ENCODE data around the gene NANOS2.
"Not testable (repeated sequence)": the region's sequence is repeated elsewhere in the genome, so short reads cannot be mapped to it uniquely, and the experiment has no call there.

NANOS2 gene

GRCh38 chr19:45873219-45873772 is 41.3 kb downstream of the NANOS2 start:
- no peak for DNase-seq

GRCh38 chr19:45872095-45872919 is 42.3 kb downstream of the NANOS2 start:
- no peak for DNase-seq

GRCh38 chr19:45870798-45871197 is 43.8 kb downstream of the NANOS2 start:
- no peak for DNase-seq

GRCh38 chr19:45867241-45867640 is 47.3 kb downstream of the NANOS2 start:
- DNase-seq, result not testable (repeated sequence)

DNA sequence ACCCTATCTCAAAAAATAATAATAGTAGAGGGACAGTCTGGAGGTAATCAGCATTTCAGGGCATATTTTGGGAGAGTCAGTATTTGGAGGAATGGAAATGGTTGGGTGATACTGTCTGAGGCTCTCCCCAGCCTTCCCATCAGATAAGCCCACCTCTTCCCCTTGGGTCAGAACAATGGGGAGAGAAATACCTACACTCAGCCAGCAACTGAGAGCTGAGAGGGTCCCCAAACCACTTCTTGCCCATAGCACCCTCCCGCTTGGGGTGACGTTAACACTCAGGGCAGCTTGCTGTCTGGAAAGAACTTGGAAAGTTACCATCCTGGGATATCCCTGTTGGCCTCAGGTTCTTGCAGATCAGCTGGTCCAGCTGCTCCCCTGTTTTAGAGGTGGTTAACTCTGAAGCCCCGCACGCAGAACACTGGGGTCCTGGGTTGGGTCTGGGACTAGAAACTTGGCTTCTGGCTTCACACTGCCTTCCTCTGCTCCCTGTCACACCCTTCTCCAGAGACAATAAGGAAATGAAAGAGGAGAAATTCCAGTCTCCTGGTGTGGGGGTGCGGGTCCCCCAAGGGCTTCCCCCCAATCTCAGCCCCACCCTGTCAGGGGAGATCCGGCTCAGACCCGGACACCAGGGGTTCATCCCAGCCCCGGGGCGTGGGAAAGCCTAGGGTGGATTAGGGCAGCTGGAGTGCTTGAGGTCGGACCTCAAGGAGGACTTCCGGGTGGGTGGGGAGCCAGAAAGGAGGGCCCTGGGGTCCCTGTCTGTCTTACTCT is 48.0 kb downstream of the NANOS2 start:
- DNase-seq, result no peak

- no peak for DNase-seq
These were observed 49.2 kb downstream of the NANOS2 start for GRCh38 chr19:45865269-45865948.

DNA sequence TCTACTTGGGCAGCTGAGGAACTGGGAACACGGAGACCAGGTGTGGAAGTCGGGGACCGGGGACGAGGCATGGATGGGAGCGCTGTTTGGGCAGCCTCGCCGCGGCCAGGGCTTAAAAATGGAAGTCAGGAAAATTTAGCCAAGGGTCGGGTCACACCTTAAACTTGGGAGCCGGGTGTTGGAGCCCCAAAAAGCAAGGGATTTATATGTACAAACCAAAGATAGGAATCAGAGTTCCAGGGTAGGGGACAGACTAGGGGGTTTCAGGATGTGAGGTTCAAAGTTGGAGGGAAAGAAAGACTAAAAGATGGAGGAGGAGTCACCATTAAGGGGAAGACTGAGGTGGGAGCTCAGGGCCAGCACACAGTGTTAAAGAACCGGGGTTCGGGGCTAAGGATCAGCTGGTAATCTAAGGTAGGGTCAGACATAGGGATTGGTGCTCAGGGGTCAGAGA is 49.9 kb downstream of the NANOS2 start:
- no peak for DNase-seq

- peak; percentile 52 for DNase-seq
These were observed 50.5 kb downstream of the NANOS2 start, which contains the start of gene FOXA3 for GRCh38 chr19:45863840-45864628. Gene FOXA3, plus strand, starts transcription at chr19:45864326. Its CDS starts 131 bp downstream, at chr19:45864457.

GRCh38 chr19:45863335-45863839 is 51.2 kb downstream of the NANOS2 start:
- DNase-seq, result no peak

All from fibroblast of skin of back (primary cell).